Stomach (tissue), 4 donors: Measurements from ENCODE around the gene PLXDC1.

Experiments used
- EP300 ChIP-seq: sonication (generic); formaldehyde crosslinking; IDR thresholded peaks from one replicate; pipeline ENCODE4 v1.6.1; 2017; ENCODE audit warnings: antibody characterized with exemption
- POLR2A ChIP-seq, 4 donors: fragments of 450-650 bp; IDR thresholded peaks; one replicate each; pipeline ENCODE4 v1.6.1; 2016; ENCODE audit warnings: antibody characterized with exemption in 4 of 4, control low read depth in 2 of 4, mild to moderate bottlenecking in 1 of 4, moderate library complexity in 1 of 4
- TF ChIP-seq, protein P1 (sequence below), 7 experiments: fragments of 450-650 bp in 4 of 7; fragments of 200-600 bp in 3 of 7; sonication (generic) in 3 of 7; IDR thresholded peaks; one replicate each; pipeline ENCODE4 v1.5.1; 2016 to 2019; ENCODE audit warnings: antibody characterized with exemption in 7 of 7, control low read depth in 2 of 7, mild to moderate bottlenecking in 1 of 7

DNA sequence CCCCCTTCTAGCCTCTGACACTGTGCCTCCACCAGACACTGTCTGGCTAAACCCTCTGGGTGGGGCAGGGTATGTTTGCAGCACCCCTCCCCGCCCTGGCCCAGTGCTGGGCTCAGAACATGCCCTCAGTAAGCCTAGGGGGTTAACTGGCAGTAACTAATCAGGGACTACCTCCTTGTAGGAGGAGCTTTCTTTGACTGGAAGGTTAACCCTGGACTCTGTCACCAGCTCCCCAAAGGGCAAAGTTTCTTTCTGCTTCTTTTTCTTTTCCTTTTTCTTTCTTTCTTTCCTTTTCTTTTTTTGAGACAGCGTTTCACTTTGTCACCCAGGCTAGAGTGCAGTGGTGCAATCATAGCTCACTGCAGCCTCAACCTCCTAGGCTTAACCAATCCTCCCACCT is 76.8 kb downstream of the PLXDC1 start:
- no peak for TF ChIP-seq POLR2A (IDR thresholded peaks at IDR 0.05)
- TF ChIP-seq, protein P1, sequence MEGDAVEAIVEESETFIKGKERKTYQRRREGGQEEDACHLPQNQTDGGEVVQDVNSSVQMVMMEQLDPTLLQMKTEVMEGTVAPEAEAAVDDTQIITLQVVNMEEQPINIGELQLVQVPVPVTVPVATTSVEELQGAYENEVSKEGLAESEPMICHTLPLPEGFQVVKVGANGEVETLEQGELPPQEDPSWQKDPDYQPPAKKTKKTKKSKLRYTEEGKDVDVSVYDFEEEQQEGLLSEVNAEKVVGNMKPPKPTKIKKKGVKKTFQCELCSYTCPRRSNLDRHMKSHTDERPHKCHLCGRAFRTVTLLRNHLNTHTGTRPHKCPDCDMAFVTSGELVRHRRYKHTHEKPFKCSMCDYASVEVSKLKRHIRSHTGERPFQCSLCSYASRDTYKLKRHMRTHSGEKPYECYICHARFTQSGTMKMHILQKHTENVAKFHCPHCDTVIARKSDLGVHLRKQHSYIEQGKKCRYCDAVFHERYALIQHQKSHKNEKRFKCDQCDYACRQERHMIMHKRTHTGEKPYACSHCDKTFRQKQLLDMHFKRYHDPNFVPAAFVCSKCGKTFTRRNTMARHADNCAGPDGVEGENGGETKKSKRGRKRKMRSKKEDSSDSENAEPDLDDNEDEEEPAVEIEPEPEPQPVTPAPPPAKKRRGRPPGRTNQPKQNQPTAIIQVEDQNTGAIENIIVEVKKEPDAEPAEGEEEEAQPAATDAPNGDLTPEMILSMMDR (IDR thresholded peaks at IDR 0.05), result no peak
- TF ChIP-seq EP300, result no peak
